Measurements from ENCODE around the gene ADGRE2. TPM values are rescaled to one million over a fixed set of nuclear protein-coding genes. Genes with fewer than 3 reads are reported as not detected.
A peak's percentile ranks its signal among the peaks of the same experiment; 100 is the strongest.
"Not testable (repeated sequence)": the region's sequence is repeated elsewhere in the genome, so short reads cannot be mapped to it uniquely, and the experiment has no call there.

Gene ADGRE2
- total RNA-seq, 3 donors from 2014 or later (not counting 1 experiment from before 2014, with no cell fraction given), result 6.1 to 37.0 (median 20.3) TPM

GRCh38 chr19:14765403-14765802 is 13.0 kb downstream of the ADGRE2 start:
- H3K9me3 ChIP-seq (ENCODE audit: control insufficient read depth, insufficient read depth, low read length); H3K4me1 Mint-ChIP-seq; H3K27me3 Mint-ChIP-seq (ENCODE audit: low read depth in 2 of 2); H3K4me1 ChIP-seq (ENCODE audit: control insufficient read depth, insufficient read depth, low read length); H3K27ac ChIP-seq (ENCODE audit: low read length); intact Hi-C loops (cut with micrococcal nuclease); H3K27me3 ChIP-seq (ENCODE audit: control insufficient read depth, insufficient read depth, low read length); H3K36me3 ChIP-seq (ENCODE audit: control insufficient read depth, insufficient read depth, low read length); H3K36me3 Mint-ChIP-seq; H3K4me3 Mint-ChIP-seq; DNase-seq; H3K4me3 ChIP-seq (ENCODE audit: low read length); H3K9me3 Mint-ChIP-seq: not testable (repeated sequence)
- peak overlapping the region in 1 of 2 donors; percentile 77 for H3K27ac Mint-ChIP-seq
- WGBS (ENCODE audit: insufficient coverage), result 93% methylated on average over 4 of the region's 18 CpGs
- ATAC-seq, result peak; percentile 52 to 65 (median 53)

GRCh38 chr19:14764401-14764800 is 14.0 kb downstream of the ADGRE2 start:
- Mint-ChIP-seq H3K27ac (no peak overlapping the region), H3K4me1 (no peaks in the 10 kb centered on the region), H3K4me3 (no peak overlapping the region), H3K36me3 (no peaks in the 10 kb centered on the region), H3K9me3 (no peaks in the 10 kb centered on the region), H3K27me3 (ENCODE audit: low read depth in 2 of 2) (peaks cover 0 to 7% of the 10 kb centered on the region in 2 donors)
- H3K36me3 ChIP-seq (ENCODE audit: control insufficient read depth, insufficient read depth, low read length), result no peaks in the 10 kb centered on the region
- H3K4me1 ChIP-seq (ENCODE audit: control insufficient read depth, insufficient read depth, low read length), result no peaks in the 10 kb centered on the region
- H3K9me3 ChIP-seq (ENCODE audit: control insufficient read depth, insufficient read depth, low read length), result no peaks in the 10 kb centered on the region
- intact Hi-C loops (cut with micrococcal nuclease), result no loop called here
- no peaks in the 10 kb centered on the region for H3K27me3 ChIP-seq (ENCODE audit: control insufficient read depth, insufficient read depth, low read length)
- no peak overlapping the region for H3K4me3 ChIP-seq (ENCODE audit: low read length)
- no peak for TF ChIP-seq CTCF (IDR thresholded peaks at IDR 0.05)
- WGBS (ENCODE audit: insufficient coverage), result 90% methylated on average over 9 of the region's 9 CpGs
- DNase-seq, result no peak
- H3K27ac ChIP-seq (ENCODE audit: low read length), result no peak overlapping the region
- ATAC-seq, result no peak

GRCh38 chr19:14763497-14764145 is 14.7 kb downstream of the ADGRE2 start:
- intact Hi-C loops (cut with micrococcal nuclease), result no loop called here
- DNase-seq (no peak), ATAC-seq (no peak)
- Histone ChIP-seq H3K9me3 (ENCODE audit: control insufficient read depth, insufficient read depth, low read length) (no peaks in the 10 kb centered on the region), H3K27me3 (ENCODE audit: control insufficient read depth, insufficient read depth, low read length) (no peaks in the 10 kb centered on the region), H3K4me1 (ENCODE audit: control insufficient read depth, insufficient read depth, low read length) (no peaks in the 10 kb centered on the region), H3K4me3 (ENCODE audit: low read length) (no peak overlapping the region), H3K27ac (ENCODE audit: low read length) (no peak overlapping the region), H3K36me3 (ENCODE audit: control insufficient read depth, insufficient read depth, low read length) (no peaks in the 10 kb centered on the region)
- TF ChIP-seq CTCF (IDR thresholded peaks at IDR 0.05), result no peak
- 84% methylated on average over 4 of the region's 4 CpGs for WGBS (ENCODE audit: insufficient coverage)
- H3K4me3 Mint-ChIP-seq, result no peak overlapping the region
- H3K27me3 Mint-ChIP-seq (ENCODE audit: low read depth in 2 of 2), result peaks cover 0 to 7% of the 10 kb centered on the region in 2 donors
- no peaks in the 10 kb centered on the region for H3K4me1 Mint-ChIP-seq
- H3K36me3 Mint-ChIP-seq, result no peaks in the 10 kb centered on the region
- H3K9me3 Mint-ChIP-seq, result no peaks in the 10 kb centered on the region
- no peak overlapping the region for H3K27ac Mint-ChIP-seq

- intact Hi-C loops (cut with micrococcal nuclease), result no loop called here
- H3K4me3 ChIP-seq (ENCODE audit: low read length), result no peak overlapping the region
- Mint-ChIP-seq H3K4me1 (no peaks in the 10 kb centered on the region), H3K27me3 (ENCODE audit: low read depth in 2 of 2) (peaks cover 0 to 7% of the 10 kb centered on the region in 2 donors), H3K27ac (no peak overlapping the region), H3K4me3 (no peak overlapping the region), H3K9me3 (no peaks in the 10 kb centered on the region), H3K36me3 (no peaks in the 10 kb centered on the region)
- no peak overlapping the region for H3K27ac ChIP-seq (ENCODE audit: low read length)
- 92% methylated on average over 2 of the region's 2 CpGs for WGBS (ENCODE audit: insufficient coverage)
- H3K4me1 ChIP-seq (ENCODE audit: control insufficient read depth, insufficient read depth, low read length), result no peaks in the 10 kb centered on the region
- H3K27me3 ChIP-seq (ENCODE audit: control insufficient read depth, insufficient read depth, low read length), result no peaks in the 10 kb centered on the region
- no peak for TF ChIP-seq CTCF (IDR thresholded peaks at IDR 0.05)
- no peaks in the 10 kb centered on the region for H3K36me3 ChIP-seq (ENCODE audit: control insufficient read depth, insufficient read depth, low read length)
- H3K9me3 ChIP-seq (ENCODE audit: control insufficient read depth, insufficient read depth, low read length), result no peaks in the 10 kb centered on the region
- no peak for ATAC-seq
- DNase-seq, result no peak
Measured at GRCh38 chr19:14762111-14762510, 16.2 kb downstream of the ADGRE2 start.

Data from natural killer cell (primary cell).